IPS-20b (cell line): ENCODE measurements around the gene FCRLB.
"Not testable (repeated sequence)": the region's sequence is repeated elsewhere in the genome, so short reads cannot be mapped to it uniquely, and the experiment has no call there.

Experiments used
- H3K27ac ChIP-seq: one replicate; pipeline ENCODE4 v1.5.1; 2013; ENCODE audit warnings: low read length
- H3K27me3 ChIP-seq: 2 replicates; pipeline ENCODE4 v1.6.1; 2013; ENCODE audit warnings: mild to moderate bottlenecking, low read length, inconsistent platforms; ENCODE audit not compliant: insufficient read depth
- H3K36me3 ChIP-seq: 2 replicates; pipeline ENCODE4 v1.6.1; 2013; ENCODE audit warnings: low read depth, mild to moderate bottlenecking, inconsistent platforms, low read length, moderate library complexity; ENCODE audit not compliant: insufficient read depth
- H3K4me1 ChIP-seq: 2 replicates; pipeline ENCODE4 v1.6.1; 2013; ENCODE audit warnings: mild to moderate bottlenecking, control low read depth, inconsistent platforms, low read length, moderate library complexity; ENCODE audit not compliant: insufficient read depth
- H3K4me3 ChIP-seq: 2 replicates; pipeline ENCODE4 v1.5.1; 2013; ENCODE audit warnings: mild to moderate bottlenecking, low read length, inconsistent platforms
- H3K9ac ChIP-seq: 2 replicates; pipeline ENCODE4 v1.6.1; 2013; ENCODE audit warnings: low read depth, mild to moderate bottlenecking, inconsistent platforms, low read length, moderate library complexity
- H3K9me3 ChIP-seq: 2 replicates; pipeline ENCODE4 v1.6.1; 2013; ENCODE audit warnings: mild to moderate bottlenecking, low read depth, low read length, inconsistent platforms; ENCODE audit not compliant: insufficient read depth

The FCRLB gene

DNA sequence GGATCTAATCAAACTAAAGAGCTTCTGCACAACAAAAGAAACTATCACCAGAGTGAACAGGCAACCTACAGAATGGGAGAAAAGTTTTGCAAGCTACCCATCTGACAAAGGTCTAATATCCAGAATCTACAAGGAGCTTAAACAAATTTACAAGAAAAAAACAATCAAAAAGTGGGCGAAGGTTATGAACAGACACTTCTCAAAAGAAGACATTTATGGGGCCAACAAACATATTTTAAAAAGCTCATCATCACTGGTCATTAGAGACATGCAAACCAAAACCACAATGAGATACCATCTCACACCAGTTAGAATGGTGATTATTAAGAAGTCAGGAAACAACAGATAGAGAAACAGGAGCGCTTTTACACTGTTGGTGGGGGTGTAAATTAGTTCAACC lies 23.0 kb upstream of the FCRLB start:
- H3K4me1 ChIP-seq, H3K27ac ChIP-seq: not testable (repeated sequence)

DNA sequence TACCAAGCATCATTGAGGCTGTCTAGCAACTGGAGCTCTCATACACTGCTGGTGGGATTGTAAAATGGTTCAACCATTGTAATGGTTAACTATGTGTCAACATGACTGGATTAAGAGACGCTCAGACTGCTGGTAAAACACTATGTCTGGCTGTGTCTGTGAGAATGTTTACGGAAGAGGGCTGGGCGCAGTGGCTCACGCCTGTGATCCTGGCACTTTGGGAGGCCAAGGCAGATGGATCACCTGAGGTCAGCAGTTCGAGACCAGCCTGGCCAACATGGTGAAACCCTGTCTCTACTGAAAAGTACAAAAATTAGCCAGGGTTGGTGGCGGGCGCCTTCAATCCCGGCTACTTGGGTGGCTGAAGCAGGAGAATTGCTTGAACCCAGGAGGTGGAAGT lies 19.1 kb upstream of the FCRLB start:
- Histone ChIP-seq H3K4me1 (no peaks in the 10 kb centered on the region), H3K27me3 (no peaks in the 10 kb centered on the region), H3K9ac (no peak overlapping the region), H3K4me3 (no peak overlapping the region), H3K9me3 (no peaks in the 10 kb centered on the region), H3K36me3 (no peaks in the 10 kb centered on the region), H3K27ac (no peak overlapping the region)

More for the DNA sequence above, 23.0 kb upstream of the FCRLB start:
- not testable (repeated sequence) for H3K36me3 ChIP-seq, H3K4me3 ChIP-seq, H3K9me3 ChIP-seq, H3K9ac ChIP-seq, H3K27me3 ChIP-seq

DNA sequence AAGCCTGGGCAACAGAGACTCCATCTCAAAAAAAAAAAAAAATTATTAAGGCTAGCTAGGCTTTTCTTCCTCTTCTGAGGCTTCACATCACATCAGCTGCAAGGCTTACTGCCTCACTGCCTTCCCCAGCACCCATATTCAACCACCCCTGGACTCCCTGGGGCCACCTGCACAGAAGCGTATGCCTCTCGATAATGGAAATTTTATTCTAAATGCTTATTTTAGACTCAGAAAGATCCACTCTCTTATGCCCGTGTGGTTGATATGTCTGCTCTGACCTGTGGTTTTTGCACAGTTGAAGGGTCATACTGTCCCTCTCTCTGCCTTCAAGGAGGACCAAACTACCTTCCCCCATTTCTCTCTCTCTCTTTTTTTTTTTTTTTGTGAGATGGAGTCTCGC lies 15.8 kb upstream of the FCRLB start:
- no peak overlapping the region for H3K9ac ChIP-seq
- H3K4me1 ChIP-seq = 0 out of 2 replicates have a peak, but pooled peaks cover 2% of the 10 kb centered on the region
- no peak overlapping the region for H3K4me3 ChIP-seq
- H3K36me3 ChIP-seq = no peaks in the 10 kb centered on the region
- peaks cover 5% of the 10 kb centered on the region; the same call in 1 of the 2 replicates for H3K27me3 ChIP-seq
- no peaks in the 10 kb centered on the region for H3K9me3 ChIP-seq
- H3K27ac ChIP-seq = no peak overlapping the region

DNA sequence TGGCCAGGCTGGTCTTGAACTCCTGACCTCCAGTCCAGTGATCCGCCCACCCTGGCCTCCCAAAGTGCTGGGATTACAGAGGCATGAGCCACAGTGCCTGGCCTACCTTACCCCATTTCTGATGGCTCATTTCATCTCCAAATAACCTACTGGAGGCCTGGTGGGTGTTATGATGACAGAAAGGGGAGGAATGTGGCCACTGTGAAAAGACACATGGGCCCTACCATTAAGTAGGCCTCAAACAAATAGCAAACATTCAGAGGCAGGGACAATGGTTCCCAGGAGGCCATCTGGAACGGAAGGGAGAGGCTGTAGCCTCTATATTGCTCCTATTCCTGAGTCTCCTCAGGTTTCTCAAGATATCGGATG lies 15.2 kb upstream of the FCRLB start:
- Histone ChIP-seq H3K27me3 (peaks cover 5% of the 10 kb centered on the region; the same call in 1 of the 2 replicates), H3K4me1 (0 out of 2 replicates have a peak, but pooled peaks cover 2% of the 10 kb centered on the region), H3K9me3 (no peaks in the 10 kb centered on the region), H3K36me3 (no peaks in the 10 kb centered on the region), H3K27ac (no peak overlapping the region), H3K4me3 (no peak overlapping the region), H3K9ac (no peak overlapping the region)

DNA sequence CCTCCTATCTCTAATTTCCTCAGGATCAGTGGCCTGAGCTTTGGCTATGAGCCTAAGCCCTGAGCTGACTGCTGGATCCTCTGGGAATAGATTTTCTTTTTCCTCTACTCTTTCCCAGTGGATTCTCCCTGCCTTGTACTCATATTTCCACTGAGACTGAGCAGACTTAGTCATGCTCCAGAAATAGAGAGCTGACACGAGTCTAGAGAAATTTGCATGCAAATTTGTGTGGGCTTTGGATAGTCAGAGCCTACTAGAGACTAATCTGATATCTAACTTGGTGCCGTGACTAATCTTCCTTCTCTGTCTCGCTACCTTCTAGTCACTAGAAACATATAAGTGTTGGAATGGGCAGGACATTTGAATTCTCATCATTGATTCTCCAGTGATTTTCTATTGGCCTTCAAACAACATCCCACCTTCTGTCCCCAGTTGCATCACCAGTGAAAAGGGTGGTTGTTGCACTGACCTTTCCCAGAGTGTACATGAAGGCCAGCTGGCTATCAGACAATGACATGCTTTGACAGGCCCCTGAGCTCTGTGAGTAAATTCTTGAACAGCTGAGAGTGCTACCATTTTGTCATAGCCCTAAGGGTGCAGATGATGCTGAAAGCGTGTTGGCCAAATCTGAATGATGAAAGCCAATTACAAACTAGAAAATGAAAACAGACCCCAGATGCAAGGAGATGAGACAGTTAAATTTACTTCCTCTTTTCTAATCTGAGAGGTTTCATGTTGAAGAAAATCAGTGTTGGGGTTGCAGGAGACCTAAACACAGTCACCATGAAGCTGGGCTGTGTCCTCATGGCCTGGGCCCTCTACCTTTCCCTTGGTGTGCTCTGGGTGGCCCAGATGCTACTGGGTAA lies 14.6 kb upstream of the FCRLB start, which contains the start of gene FCRLA:
Gene FCRLA, plus strand, starts transcription at position 748 of the 866 bp plus-strand sequence. Its CDS starts 36 bp downstream, at position 784.
- Histone ChIP-seq H3K9ac (no peak within 1 kb of the TSS), H3K4me3 (no peak within 1 kb of the TSS)

DNA sequence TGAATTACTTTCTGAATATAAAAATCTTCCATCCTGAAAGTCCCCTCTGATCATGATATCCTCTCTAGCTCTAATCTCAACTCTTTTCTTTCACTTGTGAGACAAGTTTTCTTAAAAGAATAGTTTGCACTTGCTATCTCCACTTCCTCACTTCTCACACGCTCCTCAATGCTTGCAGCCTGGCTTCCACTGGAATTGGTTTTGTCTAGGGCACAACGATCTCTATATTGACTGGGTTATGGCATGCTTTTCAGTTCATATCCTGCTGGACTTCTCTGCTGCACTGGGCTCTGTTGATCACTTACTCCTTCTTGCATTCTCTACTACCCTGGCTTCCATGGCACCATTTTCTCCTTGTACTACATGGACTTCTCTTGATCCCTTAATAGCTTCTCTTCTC lies 13.8 kb upstream of the FCRLB start:
- H3K9me3 ChIP-seq = no peaks in the 10 kb centered on the region
- H3K27me3 ChIP-seq = peaks cover 5% of the 10 kb centered on the region; the same call in 1 of the 2 replicates
- H3K36me3 ChIP-seq = no peaks in the 10 kb centered on the region
- H3K4me1 ChIP-seq = 0 out of 2 replicates have a peak, but pooled peaks cover 2% of the 10 kb centered on the region
- H3K27ac ChIP-seq = no peak overlapping the region
- H3K4me3 ChIP-seq = no peak overlapping the region
- H3K9ac ChIP-seq = no peak overlapping the region

More for the DNA sequence above, 14.6 kb upstream of the FCRLB start, which contains the start of gene FCRLA:
- Histone ChIP-seq H3K4me1 (0 out of 2 replicates have a peak, but pooled peaks cover 2% of the 10 kb centered on the region), H3K27me3 (peaks cover 5% of the 10 kb centered on the region; the same call in 1 of the 2 replicates), H3K27ac (no peak within 1 kb of the TSS), H3K36me3 (no peaks in the 10 kb centered on the region), H3K9me3 (no peaks in the 10 kb centered on the region)

DNA sequence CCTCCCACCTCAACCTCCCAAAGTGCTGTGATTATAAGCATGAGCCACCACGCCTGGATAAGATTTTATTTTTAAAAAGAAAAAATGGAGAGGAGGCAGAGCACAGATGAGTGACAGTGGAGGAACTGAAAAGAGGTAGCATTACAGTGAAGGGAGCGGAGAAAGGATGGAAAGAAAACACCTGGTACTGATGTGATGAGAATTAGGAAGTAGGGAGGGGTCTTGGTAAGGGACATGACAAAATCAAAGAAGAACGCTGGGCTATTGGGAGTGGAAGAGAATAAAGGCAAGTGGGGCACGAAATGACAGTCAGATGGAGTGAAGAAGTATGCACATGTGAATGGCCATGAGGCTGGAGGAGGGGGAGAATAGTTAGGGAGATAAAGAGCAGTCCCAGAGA lies 12.0 kb upstream of the FCRLB start:
- H3K27me3 ChIP-seq = peaks cover 5% of the 10 kb centered on the region; the same call in 1 of the 2 replicates
- no peak overlapping the region for H3K27ac ChIP-seq
- no peak overlapping the region for H3K4me3 ChIP-seq
- 0 out of 2 replicates have a peak, but pooled peaks cover 2% of the 10 kb centered on the region for H3K4me1 ChIP-seq
- no peak overlapping the region for H3K9ac ChIP-seq
- H3K9me3 ChIP-seq = no peaks in the 10 kb centered on the region
- no peaks in the 10 kb centered on the region for H3K36me3 ChIP-seq

DNA sequence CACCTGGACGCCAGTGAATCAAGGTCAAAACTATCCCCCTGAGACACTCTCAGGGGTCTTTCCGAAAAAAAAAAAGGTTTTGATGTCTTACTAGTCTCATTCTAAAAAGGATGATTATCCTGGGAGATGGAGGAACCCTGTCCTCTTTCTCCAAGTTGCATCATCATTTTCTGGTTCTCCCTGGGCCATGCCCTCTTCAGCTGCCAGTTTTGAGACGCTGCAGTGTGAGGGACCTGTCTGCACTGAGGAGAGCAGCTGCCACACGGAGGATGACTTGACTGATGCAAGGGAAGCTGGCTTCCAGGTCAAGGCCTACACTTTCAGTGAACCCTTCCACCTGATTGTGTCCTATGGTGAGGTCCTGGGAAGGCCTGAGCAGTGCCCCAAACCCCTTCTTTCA lies 10.8 kb upstream of the FCRLB start:
- H3K27me3 ChIP-seq = peaks cover 5% of the 10 kb centered on the region; the same call in 1 of the 2 replicates
- H3K4me3 ChIP-seq = no peak overlapping the region
- 0 out of 2 replicates have a peak, but pooled peaks cover 2% of the 10 kb centered on the region for H3K4me1 ChIP-seq
- H3K9me3 ChIP-seq = no peaks in the 10 kb centered on the region
- H3K9ac ChIP-seq = no peak overlapping the region
- no peak overlapping the region for H3K27ac ChIP-seq
- no peaks in the 10 kb centered on the region for H3K36me3 ChIP-seq

DNA sequence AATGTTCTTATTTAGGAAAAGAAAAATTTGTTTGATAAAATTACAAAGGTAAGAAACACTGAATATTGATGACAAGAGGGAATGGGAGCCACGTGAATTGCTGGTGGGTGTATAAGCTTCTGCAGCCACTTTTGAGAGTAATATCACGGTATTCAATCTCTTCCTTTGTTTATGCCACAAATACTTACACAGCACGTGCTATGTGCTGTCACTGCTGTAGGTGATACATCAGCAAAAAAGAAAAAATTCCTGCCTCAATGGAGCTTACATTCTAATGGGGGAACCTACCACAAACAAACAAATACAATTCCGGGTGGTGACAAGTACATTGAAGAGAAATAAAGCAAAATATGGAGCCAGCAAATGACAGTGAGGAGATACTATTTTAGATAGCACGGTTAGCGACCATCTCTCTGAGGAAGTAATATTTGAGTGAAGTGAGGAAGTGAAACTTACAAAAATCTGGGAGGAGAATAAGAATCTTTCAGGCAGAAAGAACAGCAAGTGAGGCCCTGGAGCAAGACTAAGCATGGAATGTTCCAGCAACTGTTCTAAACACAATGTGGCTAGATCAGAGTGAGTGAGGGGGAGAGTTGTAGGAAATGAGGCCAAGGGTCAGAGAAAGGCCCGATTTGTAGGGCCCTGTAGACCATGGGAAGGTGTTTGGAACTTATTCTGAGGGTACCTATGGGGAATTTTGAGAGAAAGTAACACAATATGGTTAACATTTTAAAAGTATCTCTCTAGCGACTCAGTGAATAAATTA lies 2.6 kb upstream of the FCRLB start:
- Histone ChIP-seq H3K27me3 (peaks cover 20% of the 10 kb centered on the region), H3K27ac (no peak overlapping the region), H3K36me3 (no peaks in the 10 kb centered on the region), H3K9me3 (no peaks in the 10 kb centered on the region), H3K4me1 (no peaks in the 10 kb centered on the region), H3K4me3 (no peak overlapping the region), H3K9ac (no peak overlapping the region)

DNA sequence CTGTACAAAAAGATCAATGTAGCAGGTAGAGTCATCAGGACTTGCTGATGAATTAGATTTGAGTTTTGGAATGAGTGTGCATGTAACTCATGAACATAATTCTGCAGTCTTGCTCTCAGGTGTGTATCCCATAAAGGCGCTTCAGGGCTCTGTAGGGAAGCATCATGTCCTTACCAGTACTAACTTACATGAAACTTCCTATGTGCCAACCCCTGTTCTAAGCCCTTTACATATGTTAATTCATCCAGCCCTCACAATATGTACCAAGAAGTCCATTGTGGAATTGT lies 2.1 kb upstream of the FCRLB start:
- H3K9me3 ChIP-seq = no peaks in the 10 kb centered on the region
- no peaks in the 10 kb centered on the region for H3K36me3 ChIP-seq
- H3K27ac ChIP-seq = no peak overlapping the region
- H3K27me3 ChIP-seq = peaks cover 25% of the 10 kb centered on the region
- H3K9ac ChIP-seq = no peak overlapping the region
- no peaks in the 10 kb centered on the region for H3K4me1 ChIP-seq
- no peak overlapping the region for H3K4me3 ChIP-seq

DNA sequence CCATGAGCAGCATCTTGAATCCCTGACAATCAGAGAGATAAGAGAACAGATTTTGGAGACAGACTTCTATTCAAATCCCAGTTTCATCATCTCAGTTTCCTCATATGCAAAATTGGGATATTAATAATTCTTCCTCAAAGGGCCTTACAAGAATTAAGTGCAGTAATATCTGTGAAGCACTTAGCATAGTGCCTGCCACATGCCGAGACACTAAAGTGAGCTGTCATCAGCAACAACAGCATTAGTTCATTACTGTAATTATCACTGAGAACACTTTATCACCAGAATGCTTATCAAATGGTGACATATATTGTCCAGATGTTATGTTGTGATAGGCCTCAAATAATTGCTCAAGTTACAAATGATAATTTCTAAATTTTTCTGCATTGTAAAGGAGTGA lies 922 bp upstream of the FCRLB start:
- peaks cover 36% of the 10 kb centered on the region for H3K27me3 ChIP-seq
- no peaks in the 10 kb centered on the region for H3K4me1 ChIP-seq
- no peaks in the 10 kb centered on the region for H3K9me3 ChIP-seq
- H3K27ac ChIP-seq = no peak overlapping the region
- H3K36me3 ChIP-seq = no peaks in the 10 kb centered on the region
- no peak overlapping the region for H3K4me3 ChIP-seq
- no peak overlapping the region for H3K9ac ChIP-seq
